HPDE6-E6E7 (cell line): ENCODE measurements around the gene HMGB1.
A peak's percentile ranks its signal among the peaks of the same experiment; 100 is the strongest.

Source experiments
- DNase-seq: peaks from one replicate; pipeline ENCODE4 v3.0.0; 2011; ENCODE audit warnings: missing footprints; ENCODE audit errors: extremely low spot score

The HMGB1 gene

DNA sequence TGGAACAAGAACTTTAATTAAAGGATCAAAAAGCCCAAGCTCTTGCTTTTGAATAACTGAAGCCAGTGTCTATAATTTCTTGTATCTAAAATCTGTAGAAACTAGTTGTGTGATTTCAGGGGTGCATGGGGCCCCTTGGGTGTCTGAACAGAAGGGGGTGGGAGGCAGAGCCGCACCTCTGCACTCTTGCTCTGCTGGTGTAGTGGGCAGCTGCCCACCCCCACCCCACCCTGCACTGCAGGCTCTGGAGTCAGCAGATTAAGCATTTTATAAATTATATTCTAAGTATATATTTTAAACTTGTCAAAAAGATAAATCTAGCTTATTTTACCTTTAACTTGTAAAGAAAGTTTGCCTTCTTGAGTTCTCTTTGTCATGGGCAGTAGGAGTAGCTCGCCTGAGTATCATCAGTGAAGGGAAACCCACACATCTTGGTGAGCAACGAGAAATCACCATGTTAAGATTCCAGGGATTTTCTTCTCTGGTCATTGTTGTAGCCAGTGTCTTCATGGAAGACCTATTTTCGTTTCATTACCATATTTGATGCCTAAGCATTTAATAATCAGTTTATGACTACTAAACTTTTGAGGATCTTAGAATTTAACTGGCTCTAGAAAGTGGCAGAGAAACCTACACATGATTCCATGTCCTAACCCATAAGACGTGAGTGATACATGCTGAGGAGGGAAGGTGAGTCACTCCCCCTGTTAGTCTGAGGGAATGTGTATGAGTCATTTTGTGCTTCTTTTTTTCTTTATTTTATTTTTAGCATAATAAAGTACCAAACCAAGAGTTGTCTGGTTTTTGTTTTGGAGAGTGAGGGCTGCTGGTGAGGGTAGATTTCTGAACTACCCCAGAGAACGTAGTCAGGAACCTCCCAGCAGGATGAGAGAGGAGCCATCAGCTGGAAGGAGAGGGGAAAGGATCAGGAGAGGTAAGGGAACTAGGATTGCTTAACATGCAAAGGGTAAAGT, 35.7 kb downstream of the HMGB1 start:
- peak; percentile 50 for DNase-seq

DNA sequence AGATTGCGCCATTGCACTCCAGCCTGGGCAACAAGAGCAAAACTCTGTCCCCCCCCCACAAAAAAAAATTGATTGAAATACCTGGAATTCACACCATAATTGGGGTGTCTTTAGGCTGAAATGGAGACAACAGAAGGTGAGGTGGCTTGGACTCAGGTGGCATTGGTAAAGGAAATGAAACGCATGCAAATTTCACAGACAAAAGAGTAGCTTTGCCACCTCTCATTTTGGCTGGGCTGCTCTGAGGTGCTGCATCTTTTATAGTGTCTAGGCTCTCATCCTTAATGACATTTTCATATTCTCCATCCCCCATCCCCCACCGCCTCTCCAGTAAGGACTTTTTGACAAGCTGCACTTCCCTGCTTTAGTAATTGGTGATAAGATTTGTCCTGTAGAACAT, 36.5 kb downstream of the HMGB1 start:
- no peak for DNase-seq

DNA sequence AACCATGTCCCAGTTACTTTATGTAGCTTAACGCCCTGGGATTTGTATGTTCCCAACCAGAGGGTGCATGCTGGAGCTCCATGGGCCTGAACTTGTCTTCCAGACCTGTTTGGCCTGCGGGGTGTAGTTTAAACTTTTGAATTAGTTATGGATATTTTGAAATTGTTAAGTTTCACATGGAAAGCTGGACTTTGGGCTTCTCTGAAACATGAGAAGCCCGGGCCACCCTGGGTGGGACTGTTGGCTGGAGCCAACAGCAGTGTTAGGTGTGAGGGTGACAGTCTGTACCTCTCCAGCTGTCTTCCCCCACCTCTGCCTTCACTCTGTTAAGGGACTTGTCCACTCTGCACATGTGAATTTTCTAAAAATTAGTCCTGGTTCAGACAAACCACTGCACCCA, 41.8 kb downstream of the HMGB1 start:
- no peak for DNase-seq

DNA sequence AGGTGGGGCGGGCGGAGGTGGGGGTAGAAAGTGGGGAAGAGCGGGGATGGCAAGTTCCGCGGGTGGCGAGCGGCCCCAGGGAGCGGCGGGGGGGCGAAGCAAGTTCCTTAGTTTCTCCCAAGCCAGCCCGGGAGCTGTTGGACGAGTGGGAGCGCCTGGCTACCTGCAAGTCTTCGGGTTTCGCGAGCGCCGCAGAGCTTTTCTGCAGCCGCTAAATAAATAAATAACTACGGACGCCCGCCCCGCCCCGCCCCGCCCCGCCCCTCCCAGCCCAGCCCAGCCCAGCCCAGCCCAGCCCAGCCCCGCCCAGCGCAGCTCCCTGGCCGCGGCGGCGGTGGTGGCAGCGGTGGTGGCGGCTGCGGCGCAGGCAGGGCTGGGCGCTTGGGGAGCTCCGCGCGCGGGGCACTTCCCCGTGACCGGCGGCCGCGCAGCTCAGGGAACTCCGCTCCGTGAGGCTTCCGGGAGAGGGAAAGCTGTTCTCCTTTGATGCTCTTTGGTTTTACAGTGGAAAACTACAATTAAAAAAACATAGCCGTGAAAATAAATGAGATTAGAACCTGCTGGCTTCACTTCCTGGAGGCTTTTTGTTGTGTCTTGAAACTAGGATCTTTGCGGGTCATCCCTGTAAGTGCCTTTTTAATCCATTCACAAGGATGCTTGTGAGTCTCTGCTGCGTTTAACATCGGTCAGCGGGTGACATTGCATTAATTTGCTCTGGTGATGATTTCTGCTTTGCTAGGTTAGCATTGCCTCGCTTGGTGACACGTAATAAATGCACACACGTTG, 43.5 kb downstream of the HMGB1 start, which contains the start of gene UBE2L5:
TSS of gene UBE2L5 (plus strand) at position 440 of the 786 bp plus-strand sequence. CDS start 5,498 bp downstream, outside the sequence.
- no peak for DNase-seq

DNA sequence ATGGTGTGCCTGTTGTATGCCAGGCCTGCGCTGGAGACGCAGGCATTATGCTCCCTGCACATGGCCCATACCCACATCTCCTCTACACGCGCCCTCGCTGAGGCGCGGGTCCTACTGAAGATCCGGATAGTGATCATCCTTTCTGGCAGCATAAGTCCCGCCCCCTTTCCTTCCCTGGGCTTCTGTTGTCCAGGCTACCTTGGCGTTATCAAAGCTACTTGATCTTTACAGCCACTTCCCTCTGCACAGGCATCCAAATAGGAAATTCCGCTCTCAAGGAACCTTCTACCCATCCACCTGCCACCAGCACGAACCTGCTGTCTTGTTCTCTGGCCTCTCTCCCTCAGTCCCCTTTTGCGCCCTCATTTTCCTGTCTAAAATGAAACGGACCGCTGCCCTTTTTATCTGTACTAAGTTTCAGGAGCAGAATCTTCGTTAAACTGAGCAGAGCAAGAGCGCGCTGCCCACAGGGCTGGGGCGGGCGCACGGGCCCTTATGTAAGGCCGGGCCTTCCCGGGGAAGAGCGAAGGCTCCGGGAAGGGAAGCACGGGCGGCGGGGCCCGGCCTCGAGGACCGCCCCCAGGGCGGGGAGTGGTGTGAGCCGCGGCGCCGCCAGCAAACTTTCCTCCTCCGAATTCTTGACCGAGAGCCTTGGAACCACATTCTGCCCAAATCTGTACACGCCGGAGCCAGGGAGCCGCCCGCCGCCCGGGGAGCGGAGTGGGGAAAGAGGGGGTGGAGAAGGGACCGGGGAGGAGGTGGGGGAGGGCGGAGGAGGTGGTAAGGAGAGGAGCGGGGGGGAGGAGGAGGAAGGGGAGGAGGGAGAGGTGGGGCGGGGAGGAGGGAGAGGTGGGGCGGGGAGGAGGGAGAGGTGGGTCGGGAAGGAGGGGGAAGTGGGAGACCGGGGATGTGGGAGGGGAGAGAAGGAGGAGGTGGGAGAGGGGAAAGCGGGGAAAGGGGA, 44.4 kb downstream of the HMGB1 start:
- DNase-seq = peak; percentile 32

DNA sequence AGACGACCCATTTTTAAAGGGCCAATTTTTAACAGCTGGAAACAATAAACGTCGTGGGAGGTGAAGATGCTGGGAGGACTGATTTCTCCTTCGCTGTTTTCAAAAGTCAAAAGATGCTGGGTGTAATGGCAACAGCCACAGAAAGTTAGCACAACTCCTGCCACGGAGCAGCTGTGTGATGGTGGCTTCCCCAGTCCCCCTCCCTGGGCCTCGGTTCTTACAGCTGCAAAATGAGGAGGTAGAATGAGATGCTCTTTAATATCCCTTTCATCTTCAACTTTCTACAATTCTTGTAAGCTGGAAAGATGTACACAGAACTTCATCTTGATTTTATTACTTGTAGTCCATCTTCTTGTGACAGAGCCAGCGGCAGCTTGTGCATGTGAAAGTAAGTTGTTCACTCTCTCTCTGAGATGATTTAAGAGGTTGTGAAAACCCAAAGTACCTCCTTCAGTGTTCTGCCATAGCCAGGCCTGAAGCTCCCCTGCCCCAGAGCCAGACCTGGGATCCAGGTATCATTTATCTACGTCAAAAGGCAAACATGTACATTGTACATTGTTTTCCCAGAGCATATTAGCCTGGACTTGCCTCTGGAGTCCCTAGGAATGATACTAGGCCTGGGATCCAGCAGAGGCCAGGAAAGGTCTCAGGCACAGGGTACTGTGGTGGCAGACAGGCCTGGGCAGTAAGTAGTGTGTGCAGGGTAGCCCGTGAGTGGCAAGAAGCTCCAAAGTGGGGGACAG, 46.8 kb downstream of the HMGB1 start:
- DNase-seq = no peak

DNA sequence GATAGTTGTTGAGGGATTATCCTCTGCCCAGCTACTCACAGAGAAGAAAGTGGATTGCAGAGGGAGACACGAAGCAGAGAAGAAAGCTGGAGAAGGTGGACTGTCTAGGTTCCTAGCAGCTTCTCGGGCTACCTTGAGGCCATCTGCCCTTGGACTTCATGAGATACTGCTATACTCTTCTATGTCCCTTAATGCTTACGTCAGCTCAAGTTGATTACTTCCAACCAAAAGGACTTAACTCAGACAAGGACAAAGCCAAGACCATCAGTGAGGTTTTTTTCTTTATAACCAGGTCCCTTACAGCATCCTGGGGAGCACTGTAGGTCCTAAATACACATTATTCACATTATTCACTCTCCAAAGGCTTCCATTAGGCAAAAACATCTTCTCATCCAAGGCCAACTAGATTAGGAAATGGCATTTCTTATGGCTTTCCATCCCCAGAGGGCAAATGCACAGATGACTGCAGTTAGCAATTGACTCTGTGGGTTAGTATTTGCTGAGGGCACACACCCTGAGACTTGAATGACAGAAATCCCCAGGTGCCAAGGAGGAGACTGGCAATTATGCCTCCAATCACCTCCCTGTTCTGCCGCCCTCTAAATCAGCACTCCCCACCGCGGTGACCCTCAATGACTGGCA, 47.5 kb downstream of the HMGB1 start:
- DNase-seq = no peak

DNA sequence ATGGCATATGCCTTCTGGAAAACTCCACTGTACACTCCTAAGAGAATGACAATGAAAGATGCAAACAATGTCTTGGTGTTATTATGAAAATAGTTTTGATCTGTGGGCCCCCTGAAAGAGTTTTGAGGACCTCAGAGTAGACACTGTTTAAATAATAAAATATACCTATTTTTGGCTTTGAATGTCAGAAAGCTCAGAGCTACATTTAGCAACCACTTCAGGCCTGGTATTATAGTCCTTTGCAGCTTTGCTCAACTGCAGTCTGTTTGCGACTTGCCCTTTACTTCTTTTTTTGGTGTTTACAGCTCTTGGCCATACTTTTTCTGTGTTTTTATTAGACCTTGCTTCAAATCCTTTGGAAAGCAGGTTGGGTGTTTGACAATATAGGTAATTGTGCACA, 49.3 kb downstream of the HMGB1 start:
- no peak for DNase-seq

DNA sequence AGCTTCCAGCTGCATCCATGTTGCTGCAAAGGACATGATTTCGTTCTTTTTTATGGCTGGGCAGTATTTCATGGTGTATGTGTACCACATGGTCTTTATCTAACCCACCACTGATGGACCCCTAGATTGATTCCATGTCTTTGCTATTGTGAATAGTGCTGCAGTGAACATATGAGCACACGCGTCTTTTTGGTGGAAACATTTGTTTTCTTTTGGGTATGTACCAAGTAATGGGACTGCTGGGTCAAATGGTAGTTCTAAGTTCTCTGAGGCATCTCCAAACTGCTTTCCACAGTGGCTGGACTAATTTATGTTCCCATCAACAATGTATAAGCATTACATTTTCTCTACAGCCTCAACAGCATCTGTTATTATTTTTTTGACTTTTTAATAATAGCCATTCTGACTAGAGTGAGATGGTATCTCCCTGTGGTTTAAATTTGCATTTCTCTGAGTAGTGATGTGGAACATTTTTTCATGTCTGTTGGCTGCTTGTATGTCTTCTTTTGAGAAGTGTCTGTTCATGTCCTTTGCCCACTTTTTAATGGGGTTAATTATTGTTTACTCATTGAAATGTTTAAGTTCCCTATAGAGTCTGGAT, 50.2 kb downstream of the HMGB1 start:
- DNase-seq = no peak

DNA sequence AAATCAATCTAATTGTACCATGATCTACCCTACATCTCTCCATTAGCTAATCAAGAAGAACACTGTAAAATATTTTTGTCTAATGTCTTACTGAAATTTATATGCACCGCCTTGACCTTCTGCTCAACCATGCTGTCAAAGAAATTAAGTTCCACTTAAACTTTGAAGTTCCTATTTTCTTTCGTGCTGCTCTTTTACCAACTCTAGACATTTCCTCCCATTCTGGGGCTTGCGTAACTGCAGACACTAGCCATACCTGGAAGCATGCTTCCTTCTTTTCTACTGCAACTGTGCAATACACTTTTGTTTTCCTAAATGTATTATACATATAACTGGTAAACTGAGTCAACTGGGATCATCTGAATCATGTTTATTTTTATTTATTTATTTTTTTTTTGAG, 51.9 kb downstream of the HMGB1 start:
- no peak for DNase-seq

DNA sequence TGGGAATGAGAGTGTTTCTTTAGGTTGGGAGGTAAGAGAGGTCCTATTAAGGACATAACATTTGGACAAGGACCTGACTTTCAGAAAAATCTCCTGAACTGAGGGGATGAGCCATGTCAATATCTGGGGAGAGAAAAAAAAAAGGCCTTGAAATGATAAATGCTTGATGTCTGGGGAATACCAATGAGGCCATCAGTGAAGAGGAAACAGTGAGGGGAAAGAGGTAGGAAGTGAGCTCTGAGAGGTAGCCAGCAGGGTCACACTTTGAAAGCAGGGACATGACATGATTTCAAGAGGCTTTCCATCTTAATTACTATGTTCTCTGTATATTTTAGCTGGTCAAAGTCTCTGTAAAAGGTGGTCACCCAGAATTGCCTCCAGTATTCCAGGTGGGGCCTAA, 53.4 kb downstream of the HMGB1 start:
- DNase-seq = no peak

DNA sequence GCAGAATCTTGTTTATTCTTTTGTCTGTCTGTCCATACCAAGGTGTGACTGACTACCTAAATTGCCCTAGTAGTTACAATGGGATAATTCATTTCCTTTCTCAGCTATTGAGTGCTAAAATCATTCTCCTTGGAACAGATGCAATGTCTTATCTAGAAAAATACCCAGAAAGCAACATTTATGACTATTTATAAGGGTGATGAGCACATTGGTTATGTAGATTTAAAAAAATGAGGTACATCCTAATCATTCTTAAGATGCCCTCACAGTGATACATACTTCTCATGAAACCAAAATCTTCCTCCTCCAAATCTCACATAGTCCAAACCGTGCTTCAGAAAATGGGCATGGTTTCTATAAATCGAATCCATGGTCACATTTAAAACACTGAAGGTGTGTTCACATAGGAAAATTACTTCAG, 55.0 kb downstream of the HMGB1 start:
- DNase-seq = no peak

DNA sequence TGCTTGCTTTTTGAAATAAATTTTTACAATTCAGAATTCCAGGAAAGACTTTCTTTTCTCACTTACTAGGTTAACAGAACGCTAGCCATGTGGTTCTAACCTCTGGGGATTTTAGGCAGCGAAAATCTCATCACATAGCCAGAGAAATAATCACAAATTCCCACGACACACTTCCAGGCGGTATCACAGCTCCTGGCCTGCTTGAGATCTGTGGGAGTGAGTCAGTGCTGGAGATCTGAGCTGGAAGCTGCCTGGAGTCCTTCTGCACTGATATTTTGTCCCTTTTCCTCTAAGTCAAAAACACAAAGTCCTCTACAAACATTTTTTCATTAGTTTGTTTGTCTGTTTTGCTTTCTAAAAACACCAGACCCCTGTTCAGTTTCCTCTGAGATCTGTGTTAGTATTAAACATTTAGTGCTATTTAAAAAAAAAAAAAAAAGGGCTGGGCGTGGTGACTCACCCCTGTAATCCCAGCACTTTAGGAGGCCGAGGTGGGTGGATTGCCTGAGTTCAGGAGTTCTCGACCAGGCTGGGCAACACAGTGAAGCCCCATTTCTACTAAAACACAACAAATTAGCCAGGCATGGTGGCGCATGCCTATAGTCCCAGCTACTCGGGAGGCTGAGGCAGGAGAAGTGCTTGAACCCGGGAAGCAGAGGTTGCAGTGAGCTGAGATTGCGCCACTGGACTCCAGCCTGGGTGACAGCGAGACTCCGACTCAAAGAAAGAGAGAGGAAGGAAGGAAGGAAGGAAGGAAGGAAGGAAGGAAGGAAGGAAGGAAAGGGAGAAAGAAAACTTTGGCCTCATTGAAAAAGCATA, 55.6 kb downstream of the HMGB1 start:
- DNase-seq = no peak

DNA sequence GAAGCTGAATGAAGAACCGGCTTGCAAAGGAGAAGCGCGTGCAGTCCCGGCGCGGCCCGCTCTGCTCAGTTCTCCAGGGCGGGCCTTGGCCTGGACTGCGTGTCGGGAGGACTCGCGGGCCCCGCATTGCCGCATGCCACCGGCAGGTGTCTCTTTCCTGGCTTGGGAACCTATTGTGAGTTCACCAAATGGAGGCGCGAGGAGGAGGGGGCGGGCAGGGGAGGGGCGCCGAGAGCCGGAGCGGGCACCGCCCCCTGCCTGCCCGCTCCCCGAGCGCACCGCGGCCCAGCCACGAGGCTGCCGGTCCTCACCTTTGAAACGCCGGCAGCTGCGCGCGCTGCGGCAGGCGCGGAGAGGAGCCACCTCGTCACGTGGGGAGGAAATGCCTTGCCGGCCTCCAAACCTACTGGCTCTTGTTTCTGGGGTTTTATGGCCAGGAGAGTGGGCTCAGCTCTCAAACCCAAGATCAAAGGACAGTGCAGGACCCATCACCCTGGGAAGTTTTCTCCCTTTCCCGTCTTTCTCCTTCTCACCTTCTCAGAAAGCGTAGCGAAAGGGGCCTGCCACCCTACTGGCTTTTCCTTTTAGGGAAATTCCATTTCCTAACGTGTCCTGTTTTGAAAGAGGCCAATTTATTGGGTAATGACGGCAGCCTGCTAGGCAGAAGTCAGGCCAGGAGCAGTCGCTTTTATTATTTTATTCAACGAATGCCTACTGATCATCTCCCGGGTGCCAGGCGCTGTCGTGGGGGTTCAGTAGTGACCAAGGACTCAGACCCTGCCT, 57.2 kb downstream of the HMGB1 start:
- peak; percentile 22 for DNase-seq

DNA sequence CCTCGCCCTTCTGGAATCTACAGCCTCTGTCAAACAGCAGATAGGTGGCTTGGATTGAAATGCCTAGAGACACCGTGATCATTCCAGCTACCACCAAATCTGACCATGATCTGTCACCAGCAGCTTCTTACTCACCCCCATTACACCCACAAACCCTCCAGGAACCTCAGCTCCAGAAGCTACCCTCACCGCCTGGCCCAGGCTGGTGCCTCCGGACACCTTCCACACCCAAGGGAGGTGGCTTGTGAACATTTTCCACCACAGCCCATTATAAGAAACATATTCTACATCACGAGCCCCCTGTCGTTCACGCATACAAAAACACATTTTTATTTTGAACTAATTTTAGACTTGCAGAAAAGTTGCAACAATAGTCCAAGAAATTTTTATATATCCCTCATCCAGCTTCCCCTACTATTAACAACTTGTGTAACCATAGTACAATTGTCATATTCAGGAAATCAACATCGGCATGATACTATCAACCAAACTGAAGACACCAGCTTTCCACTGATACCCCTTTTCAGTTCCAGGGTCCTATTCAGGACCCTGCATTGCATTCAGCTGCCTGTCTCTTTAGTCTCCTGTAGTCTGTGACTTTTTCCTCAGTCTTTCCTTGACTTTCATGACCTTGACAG, 58.8 kb downstream of the HMGB1 start:
- no peak for DNase-seq
